Measurements from ENCODE around the gene ATP2C1. TPM values are rescaled to one million over a fixed set of nuclear protein-coding genes. Genes with fewer than 3 reads are reported as not detected.

Gene ATP2C1
- total and polyA plus RNA-seq, 9 of the 15 experiments (the other 6 are each of a cell fraction or from before 2014, with no cell fraction given) = 10.0 to 53.5 (median 27.9) TPM

DNA sequence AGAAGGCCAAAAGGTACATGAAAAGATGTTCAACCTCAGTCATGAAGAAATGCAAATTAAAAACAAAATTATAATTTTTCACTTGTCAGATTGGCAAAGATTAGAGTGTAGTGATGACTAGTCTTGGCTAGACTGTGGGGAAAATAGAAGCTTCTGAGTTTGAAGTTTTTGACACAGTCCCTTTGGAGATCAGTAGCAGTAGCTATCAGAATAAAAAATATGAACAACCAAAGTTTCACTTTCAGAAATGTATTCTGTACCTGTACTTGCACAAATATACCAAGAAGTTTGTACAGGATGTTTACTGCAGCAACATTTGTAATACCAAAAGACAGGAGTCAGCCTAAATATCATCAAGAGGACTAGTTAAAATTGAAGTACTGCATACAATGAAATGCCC lies 14.1 kb downstream of the ATP2C1 start (continued):
- no peak for TF ChIP-seq GATAD2B (IDR thresholded peaks at IDR 0.05; ENCODE audit: borderline replicate concordance)
- no peak for TF ChIP-seq ZNF551 (CRISPR knock-in tag; IDR thresholded peaks at IDR 0.05)

DNA sequence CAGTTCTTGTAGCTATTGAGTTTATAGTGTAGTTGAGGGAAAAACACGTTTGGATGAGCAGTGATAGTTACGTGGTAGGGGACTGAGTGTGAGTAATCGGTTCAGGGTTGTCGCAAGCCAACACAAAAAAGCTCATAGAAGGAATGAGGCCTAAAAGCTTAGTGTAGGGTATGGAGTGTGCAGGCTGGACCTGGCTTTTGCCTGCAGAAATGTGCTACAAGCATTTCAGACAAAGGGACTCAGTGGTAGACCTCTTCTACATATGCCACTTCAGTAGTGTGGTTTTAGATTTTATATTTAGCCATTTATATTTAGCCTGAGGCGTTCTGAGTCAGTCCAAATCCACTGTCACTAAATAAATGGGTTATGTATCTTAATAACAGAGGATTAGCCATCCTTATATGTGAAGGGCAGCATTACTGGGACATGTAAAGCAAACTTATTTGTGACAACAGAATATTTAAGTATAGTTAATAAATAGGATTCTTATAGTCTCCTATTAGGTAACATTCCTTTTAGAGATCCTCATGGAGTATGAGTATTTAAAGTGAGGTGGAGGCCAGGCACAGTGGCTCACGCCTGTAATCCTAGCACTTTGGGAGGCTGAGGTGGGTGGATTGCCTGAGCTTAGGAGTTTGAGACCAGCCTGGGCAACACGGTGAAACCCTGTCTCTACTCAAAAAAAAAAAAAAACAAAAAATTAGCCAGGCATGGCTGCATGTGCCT lies 21.8 kb downstream of the ATP2C1 start:
- 83% methylated on average over 5 of the region's 7 CpGs for WGBS (ENCODE audit: insufficient coverage, low coverage, missing lambda C conversion rate)
- no peaks in the 10 kb centered on the region for H3K9me3 ChIP-seq (replicated peaks; ENCODE audit: control insufficient read depth, insufficient read depth, low read depth, low read length)
- H2AFZ ChIP-seq (ENCODE audit: low read depth, low read length) = no peak overlapping the region
- no peak overlapping the region for H3K4me3 ChIP-seq
- in situ Hi-C loops (cut with MboI) = no loop called here
- no peaks in the 10 kb centered on the region for H3K36me3 ChIP-seq (ENCODE audit: control insufficient read depth, insufficient read depth, low read length)
- CTCF ChIA-PET (ENCODE audit: low intra/inter-chr PET ratio) = no interaction called here
- no TSS peak for BruUV-seq (replicated peaks)
- POLR2A ChIA-PET = interaction anchor here (0.7 to 1.2 kb wide), 4 partner anchors 11 to 471 kb away, joined by 3 to 4 read pairs (median 3); no protein-coding TSS in a partner anchor
- no peak overlapping the region for H3K27ac ChIP-seq (ENCODE audit: extremely low read depth, low read depth, low read length)
- no peak for ATAC-seq
- H3K9ac ChIP-seq (ENCODE audit: insufficient read depth in 1 of 2, low read depth in 2 of 2, low read length in 2 of 2) = no peak overlapping the region
- H3K4me2 ChIP-seq (ENCODE audit: insufficient read depth, low read length) = no peak overlapping the region
- no peaks in the 10 kb centered on the region for H3K9me1 ChIP-seq (ENCODE audit: control insufficient read depth, insufficient read depth, low read length)
- DNase-seq (ENCODE audit: extremely low read depth in 1 of 4, low spot score in 3 of 4) = no peak
- intact Hi-C loops (cut with micrococcal nuclease) = no loop called here
- peaks cover 49% of the 10 kb centered on the region for H3K79me2 ChIP-seq (ENCODE audit: control insufficient read depth, insufficient read depth, low read length)
- no peaks in the 10 kb centered on the region for H3K4me1 ChIP-seq (replicated peaks in 1 of 2; ENCODE audit: control insufficient read depth in 2 of 2, insufficient read depth in 2 of 2, low read length in 2 of 2)
- H4K20me1 ChIP-seq (replicated peaks; ENCODE audit: control insufficient read depth, insufficient read depth, low read length) = no peaks in the 10 kb centered on the region
- no peaks in the 10 kb centered on the region for H3K27me3 ChIP-seq (ENCODE audit: control insufficient read depth in 2 of 2, insufficient read depth in 2 of 2, low read length in 2 of 2)
- FAIRE-seq = no peak
- TF ChIP-seq, protein P1, sequence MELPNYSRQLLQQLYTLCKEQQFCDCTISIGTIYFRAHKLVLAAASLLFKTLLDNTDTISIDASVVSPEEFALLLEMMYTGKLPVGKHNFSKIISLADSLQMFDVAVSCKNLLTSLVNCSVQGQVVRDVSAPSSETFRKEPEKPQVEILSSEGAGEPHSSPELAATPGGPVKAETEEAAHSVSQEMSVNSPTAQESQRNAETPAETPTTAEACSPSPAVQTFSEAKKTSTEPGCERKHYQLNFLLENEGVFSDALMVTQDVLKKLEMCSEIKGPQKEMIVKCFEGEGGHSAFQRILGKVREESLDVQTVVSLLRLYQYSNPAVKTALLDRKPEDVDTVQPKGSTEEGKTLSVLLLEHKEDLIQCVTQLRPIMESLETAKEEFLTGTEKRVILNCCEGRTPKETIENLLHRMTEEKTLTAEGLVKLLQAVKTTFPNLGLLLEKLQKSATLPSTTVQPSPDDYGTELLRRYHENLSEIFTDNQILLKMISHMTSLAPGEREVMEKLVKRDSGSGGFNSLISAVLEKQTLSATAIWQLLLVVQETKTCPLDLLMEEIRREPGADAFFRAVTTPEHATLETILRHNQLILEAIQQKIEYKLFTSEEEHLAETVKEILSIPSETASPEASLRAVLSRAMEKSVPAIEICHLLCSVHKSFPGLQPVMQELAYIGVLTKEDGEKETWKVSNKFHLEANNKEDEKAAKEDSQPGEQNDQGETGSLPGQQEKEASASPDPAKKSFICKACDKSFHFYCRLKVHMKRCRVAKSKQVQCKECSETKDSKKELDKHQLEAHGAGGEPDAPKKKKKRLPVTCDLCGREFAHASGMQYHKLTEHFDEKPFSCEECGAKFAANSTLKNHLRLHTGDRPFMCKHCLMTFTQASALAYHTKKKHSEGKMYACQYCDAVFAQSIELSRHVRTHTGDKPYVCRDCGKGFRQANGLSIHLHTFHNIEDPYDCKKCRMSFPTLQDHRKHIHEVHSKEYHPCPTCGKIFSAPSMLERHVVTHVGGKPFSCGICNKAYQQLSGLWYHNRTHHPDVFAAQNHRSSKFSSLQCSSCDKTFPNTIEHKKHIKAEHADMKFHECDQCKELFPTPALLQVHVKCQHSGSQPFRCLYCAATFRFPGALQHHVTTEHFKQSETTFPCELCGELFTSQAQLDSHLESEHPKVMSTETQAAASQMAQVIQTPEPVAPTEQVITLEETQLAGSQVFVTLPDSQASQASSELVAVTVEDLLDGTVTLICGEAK (IDR thresholded peaks at IDR 0.05) = no peak
- TF ChIP-seq, protein P1 (CRISPR knock-in tag; IDR thresholded peaks at IDR 0.05) = no peak
- no peak for TF ChIP-seq SMARCA5 (IDR thresholded peaks at IDR 0.05)
- no peak for TF ChIP-seq HNRNPH1 (optimal IDR thresholded peaks at IDR 0.05; ENCODE audit: low read depth, low read length)
- no peak for TF ChIP-seq EZH2 (IDR thresholded peaks at IDR 0.05; ENCODE audit: borderline replicate concordance, low read depth, low read length)
- TF ChIP-seq RBM17 (IDR thresholded peaks at IDR 0.05; ENCODE audit: borderline replicate concordance, low read depth, low read length) = no peak
- TF ChIP-seq, protein P2, sequence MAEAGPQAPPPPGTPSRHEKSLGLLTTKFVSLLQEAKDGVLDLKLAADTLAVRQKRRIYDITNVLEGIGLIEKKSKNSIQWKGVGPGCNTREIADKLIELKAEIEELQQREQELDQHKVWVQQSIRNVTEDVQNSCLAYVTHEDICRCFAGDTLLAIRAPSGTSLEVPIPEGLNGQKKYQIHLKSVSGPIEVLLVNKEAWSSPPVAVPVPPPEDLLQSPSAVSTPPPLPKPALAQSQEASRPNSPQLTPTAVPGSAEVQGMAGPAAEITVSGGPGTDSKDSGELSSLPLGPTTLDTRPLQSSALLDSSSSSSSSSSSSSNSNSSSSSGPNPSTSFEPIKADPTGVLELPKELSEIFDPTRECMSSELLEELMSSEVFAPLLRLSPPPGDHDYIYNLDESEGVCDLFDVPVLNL (CRISPR knock-in tag; IDR thresholded peaks at IDR 0.05; ENCODE audit: low read depth) = no peak
- no peak for TF ChIP-seq NRF1 (conservative IDR thresholded peaks at IDR 0.05 in 1 of 2, IDR thresholded peaks at IDR 0.05 in 1 of 2)
